Activated CD4-positive, alpha-beta T cell treated with anti-CD3 and anti-CD28 coated beads, Interleukin-2, amount 50 U/mL, for 1 hour (primary cell): ENCODE results near the gene FLNC.

Experiments
- DNase-seq: peaks from one replicate; pipeline ENCODE4 v3.0.0-alpha.2; 2020

Gene FLNC

DNA sequence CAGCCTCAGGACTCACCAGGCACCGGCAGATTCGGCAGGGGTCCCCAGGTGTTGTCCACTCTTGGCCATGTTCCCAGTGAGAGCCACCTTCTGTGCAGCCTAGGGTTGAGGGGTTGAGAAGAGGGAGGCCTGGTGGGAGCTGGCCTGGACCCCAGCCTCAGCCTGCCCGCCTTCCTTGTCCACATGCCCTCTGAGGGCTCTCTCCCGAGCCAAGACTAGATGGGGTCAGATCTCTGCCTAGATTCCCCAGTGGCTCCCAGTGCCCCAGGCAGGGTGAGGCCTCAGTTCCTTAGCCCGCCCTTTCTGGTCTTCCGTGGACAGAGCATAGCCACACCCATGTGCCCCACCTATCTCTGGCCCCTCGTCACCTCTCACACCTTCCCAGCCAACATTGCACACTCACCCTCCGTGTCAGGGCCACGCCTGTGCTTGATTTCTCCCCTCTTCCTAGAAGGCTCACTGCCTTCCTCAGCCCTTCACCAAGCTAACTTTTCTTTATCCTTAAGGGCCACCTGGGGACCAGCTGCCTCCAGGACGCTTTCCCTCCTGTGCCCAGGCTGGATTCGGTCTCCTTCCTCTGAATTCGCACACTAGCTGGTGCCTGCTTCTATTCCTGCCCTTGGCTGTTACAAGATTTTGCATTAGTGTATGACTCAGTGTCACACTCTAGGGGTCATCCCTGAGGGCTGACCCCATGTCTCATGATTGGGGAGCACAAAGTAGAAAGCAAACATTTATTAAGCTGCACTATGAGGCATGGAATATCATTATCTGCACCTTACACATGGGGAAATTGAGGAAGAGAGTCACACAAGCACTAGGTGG lies 72.8 kb downstream of the FLNC start:
- DNase-seq = no peak

DNA sequence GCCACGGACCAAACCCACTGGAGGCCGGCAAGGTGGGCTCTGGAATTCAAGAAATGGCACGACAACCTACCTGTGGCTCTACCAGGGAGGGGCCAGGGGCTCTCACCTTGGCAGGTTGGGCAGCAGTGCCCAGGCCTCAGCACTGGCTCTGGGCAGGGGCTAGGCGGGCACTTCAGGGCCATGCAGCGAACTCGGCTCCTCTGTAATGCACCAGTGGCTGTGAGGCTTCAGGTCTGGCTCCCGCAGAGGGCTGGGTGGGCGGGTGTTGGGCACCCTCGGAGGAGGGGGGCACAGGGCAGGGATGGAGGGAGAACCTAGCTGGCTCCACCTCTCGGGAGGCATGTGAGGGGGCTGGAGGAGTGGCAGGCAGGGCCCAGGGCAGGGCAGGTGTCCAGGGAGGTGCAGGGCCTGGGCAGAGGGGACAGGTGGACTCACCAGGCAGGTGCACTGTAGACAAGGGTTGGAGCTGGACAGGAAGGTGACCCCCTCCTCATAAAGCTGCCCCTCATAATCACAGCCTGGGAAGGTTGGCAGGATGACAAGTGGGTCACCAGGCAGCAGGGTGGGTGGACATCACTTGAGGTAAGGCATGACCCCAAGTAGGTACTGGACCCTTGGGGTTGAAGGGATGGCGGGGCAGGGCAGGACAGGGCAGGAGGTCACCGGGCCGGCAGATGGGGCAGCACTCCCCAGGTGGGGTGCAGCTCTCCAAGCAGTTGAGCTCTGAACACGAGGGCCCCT lies 73.6 kb downstream of the FLNC start:
- no peak for DNase-seq

DNA sequence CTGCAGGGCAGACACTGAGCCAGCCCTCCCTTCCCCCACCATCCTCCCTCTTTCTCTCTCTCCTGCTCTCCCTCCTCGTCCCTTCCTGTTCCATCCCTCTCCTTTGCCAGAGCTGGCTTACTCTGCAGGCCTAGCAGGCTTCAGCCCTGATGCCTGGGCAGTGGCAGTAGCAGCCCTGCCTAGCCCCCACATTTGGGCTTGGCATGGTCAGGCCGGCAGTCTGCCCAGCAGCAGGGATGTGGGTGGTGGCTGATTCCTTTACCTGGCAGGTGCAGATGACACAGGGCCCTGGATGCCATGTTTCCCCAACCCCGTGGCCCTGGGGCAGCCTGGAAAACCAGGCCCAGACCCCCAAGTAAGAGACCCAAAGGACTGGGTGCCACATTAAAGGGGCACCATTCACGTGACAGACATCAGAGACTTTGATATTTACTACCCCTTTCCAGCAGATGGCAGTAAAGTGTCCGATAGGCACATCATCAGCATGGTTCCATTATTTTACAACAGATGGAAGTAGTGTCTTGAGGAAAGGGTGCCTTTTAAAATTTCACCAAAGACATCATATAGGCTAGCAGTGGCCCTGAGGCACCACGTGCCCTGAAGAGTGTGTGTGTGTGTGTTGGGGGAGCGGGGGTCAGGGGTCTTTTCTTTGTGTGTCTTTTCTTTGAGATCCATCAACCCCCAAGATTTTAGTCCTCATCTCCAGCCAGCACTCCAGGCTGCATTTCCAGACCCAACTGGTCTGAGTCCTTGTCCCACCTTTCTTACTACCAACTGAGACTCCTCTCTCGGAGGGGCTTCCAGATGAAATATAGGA lies 74.4 kb downstream of the FLNC start:
- no peak for DNase-seq

DNA sequence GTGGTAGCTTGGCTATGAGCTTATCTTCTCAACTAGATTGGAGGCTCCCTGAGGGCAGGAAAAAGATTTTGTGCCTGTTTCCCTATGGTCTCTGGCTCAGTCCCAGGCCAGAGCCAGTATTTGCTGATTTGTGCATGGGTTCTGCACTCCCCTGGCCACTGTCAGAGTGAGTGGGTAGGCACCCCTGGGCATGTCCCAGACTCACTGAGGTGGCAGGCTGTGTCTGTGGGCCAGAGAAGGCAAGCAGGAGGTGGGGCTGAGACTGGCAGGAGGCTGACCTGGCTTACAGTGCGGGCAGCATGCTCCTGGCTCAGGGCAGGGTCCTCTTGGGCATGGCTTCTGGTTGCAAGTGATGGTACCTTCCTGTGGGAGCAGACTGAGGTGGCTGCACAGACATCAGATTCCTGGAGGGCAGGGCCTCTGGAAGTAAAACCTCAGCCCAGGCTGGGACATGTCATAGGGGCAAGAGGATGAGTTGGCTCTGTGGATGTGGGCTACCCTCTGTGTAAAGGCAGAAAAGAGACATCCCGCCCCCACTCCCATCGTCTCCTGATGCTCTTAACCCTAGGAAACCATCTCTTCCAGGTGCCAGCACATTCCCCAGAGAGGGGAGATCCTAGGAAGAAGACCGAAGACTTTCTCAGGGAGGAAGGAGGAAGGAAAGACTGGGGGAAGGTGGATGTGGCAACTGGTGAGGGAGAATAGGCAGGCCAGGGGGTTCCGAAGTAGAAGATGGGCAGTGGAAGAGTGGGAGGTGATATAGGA lies 76.0 kb downstream of the FLNC start:
- DNase-seq = no peak

DNA sequence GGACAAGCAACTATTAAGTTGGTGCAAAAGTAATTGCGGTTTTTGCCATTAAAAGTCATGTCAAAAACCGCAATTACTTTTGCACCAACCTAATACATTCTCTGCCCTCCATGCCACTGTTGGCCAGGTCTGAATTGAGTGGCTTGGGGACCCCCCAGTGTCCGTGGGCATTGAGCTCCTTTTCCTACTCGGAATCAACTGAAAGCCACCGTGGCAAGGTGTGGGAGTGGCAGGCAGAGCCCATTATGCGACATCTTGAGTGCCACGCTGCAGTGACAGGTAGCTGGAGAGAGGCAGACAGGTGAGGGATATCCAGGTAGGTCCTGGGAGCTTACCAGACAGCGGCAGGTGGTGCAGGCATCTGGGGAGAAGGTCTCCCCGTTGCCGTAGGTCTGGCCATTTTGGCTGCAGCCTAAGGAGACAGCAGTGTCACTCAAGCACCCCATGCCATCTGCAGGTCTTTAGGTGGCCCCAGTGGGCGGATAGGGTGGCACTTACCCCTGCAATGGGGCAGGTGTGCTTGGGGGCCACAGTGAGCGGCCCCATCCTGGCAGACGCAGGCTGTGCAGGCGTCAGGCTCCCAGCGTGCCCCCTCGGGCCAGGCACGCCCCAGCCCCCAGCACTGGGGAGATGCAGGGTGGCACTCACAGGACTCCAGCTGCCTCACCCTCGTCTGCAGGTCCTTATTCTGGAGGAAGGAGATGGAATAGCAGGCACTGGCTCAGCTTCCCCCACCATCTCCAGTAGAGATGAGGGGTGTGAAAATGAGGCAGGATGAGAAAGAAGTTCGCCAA lies 76.8 kb downstream of the FLNC start:
- no peak for DNase-seq
